Nephron (organoid): ENCODE data around the gene GP1BA.

Experiments used
- H3K27ac Mint-ChIP-seq, 3 experiments: 2 replicates each; pipeline ENCODE4 v1.8.0; 2020; ENCODE audit warnings: mixed read lengths in 3 of 3, mild to moderate bottlenecking in 2 of 3, moderate library complexity in 1 of 3
- H3K27me3 Mint-ChIP-seq: 2 replicates; pipeline ENCODE4 v1.8.0; 2021; ENCODE audit warnings: low read depth, mild to moderate bottlenecking, moderate library complexity, mixed read lengths
- H3K36me3 Mint-ChIP-seq: 2 replicates; pipeline ENCODE4 v1.8.0; 2020; ENCODE audit warnings: low read depth, mixed read lengths
- H3K4me1 Mint-ChIP-seq: 2 replicates; pipeline ENCODE4 v1.8.0; 2020; ENCODE audit warnings: mixed read lengths
- H3K4me3 Mint-ChIP-seq, 3 experiments: 2 replicates each; pipeline ENCODE4 v1.8.0; 2020; ENCODE audit warnings: mild to moderate bottlenecking in 3 of 3, mixed read lengths in 3 of 3, moderate library complexity in 2 of 3
- H3K9me3 Mint-ChIP-seq: 2 replicates; pipeline ENCODE4 v1.8.0; 2020; ENCODE audit warnings: mixed read lengths
- TF ChIP-seq, protein P1 (sequence below), 3 experiments: fragments of 200-600 bp; sonication (generic); IDR thresholded peaks; one replicate each; pipeline ENCODE4 v1.5.0; 2021; ENCODE audit warnings: antibody characterized with exemption in 3 of 3; ENCODE audit not compliant: unreplicated experiment in 3 of 3

GP1BA gene

DNA sequence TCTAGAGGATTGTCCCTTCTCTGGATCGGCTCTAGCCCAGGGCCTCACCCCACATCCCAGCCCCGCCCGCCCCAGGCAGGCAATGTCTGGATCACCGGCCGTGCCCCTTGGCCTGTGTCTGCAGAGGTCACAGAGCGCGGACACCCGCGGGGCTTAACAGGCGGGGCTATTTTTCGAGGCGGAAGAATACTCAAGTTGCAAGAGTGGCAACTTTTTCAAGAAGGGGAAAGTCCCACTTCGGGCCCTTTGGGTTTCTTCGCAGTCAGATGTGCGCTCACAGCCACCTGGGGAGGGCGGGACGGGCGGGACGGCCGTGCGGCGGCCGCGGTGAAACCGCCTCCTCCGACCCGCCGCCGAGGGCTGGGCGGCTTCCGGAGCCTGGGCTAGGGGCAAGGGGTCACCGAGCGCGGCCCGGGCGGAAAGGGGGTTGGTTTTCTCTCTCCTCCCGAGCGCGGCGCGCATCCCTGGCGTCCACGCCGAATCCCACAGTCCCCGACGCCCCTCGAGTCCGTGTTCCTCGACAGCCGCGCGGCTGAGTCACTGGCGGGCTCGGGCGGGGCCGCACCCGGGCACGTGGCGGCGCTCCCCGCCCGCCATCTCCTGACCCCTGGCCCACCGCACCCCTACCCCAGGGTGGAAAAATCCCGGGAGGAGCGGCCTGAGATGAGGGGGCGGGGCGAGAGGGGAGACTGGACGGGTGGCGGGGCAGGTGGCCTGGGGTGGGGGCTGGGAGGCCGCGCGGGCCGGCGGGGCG lies 17.4 kb downstream of the GP1BA start:
- TF ChIP-seq, protein P1, sequence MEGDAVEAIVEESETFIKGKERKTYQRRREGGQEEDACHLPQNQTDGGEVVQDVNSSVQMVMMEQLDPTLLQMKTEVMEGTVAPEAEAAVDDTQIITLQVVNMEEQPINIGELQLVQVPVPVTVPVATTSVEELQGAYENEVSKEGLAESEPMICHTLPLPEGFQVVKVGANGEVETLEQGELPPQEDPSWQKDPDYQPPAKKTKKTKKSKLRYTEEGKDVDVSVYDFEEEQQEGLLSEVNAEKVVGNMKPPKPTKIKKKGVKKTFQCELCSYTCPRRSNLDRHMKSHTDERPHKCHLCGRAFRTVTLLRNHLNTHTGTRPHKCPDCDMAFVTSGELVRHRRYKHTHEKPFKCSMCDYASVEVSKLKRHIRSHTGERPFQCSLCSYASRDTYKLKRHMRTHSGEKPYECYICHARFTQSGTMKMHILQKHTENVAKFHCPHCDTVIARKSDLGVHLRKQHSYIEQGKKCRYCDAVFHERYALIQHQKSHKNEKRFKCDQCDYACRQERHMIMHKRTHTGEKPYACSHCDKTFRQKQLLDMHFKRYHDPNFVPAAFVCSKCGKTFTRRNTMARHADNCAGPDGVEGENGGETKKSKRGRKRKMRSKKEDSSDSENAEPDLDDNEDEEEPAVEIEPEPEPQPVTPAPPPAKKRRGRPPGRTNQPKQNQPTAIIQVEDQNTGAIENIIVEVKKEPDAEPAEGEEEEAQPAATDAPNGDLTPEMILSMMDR (IDR thresholded peaks at IDR 0.05; ENCODE audit: unreplicated experiment in 3 of 3): no peak
- Mint-ChIP-seq H3K9me3 (no peaks in the 10 kb centered on the region), H3K27me3 (no peaks in the 10 kb centered on the region), H3K4me3 (peak overlapping the region; percentile 85 to 96 (median 85)), H3K27ac (peak overlapping the region; percentile 98 to 99 (median 99)), H3K4me1 (peaks cover 47% of the 10 kb centered on the region), H3K36me3 (peaks cover 22% of the 10 kb centered on the region)

DNA sequence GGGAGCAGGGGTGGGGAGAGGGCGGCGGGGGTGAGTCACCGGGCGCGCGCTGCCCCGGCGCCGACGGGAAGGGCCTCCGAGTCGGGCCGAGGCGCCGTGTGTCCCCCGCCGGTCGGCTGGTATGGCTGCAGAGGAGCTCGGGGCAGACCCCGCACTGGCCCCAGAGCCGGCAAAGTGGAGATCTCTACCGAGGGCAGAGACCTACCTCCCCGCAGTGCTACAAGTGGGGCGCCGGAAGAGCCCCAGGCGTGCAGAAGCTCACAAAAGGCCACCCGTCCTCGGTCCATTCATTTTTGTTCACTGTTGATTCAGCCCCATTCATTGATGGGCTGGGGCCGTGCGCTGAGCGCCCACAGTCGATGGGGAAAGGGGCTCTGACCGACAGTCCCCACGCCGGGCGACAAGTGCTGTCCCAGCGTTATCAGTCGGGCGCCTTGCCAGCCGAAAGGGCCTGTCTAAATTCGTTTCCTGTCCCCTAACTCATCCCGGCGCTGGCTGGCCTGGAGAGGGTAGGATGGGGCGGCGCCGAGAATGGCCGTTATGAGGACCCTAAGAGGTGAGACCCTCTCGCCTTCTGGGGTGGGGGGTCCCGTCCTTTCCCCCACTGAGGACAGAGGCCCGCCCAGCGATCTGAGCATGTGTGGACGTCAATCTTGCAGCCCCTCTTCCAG lies 18.1 kb downstream of the GP1BA start:
- TF ChIP-seq, protein P1 (IDR thresholded peaks at IDR 0.05; ENCODE audit: unreplicated experiment in 3 of 3): no peak
- Mint-ChIP-seq H3K27ac (peak overlapping the region; percentile 88 to 98 (median 98)), H3K9me3 (no peaks in the 10 kb centered on the region), H3K27me3 (no peaks in the 10 kb centered on the region), H3K4me1 (peaks cover 43% of the 10 kb centered on the region), H3K36me3 (peaks cover 15% of the 10 kb centered on the region), H3K4me3 (peak overlapping the region; percentile 83 to 89 (median 84))

GRCh38 chr17:4950746-4951204 lies 18.7 kb downstream of the GP1BA start, which contains the start of gene ENO3:
ENO3 (plus strand) TSS chr17:4951119; CDS start chr17:4951830, 711 bp downstream.
- peaks cover 40% of the 10 kb centered on the region for H3K4me1 Mint-ChIP-seq
- H3K4me3 Mint-ChIP-seq: peak within 1 kb of the TSS; percentile 83 to 89 (median 84)
- H3K27me3 Mint-ChIP-seq: no peaks in the 10 kb centered on the region
- H3K36me3 Mint-ChIP-seq: peaks cover 11% of the 10 kb centered on the region
- TF ChIP-seq, protein P1 (IDR thresholded peaks at IDR 0.05; ENCODE audit: unreplicated experiment in 3 of 3): no peak
- H3K27ac Mint-ChIP-seq: peak within 1 kb of the TSS; percentile 88 to 98 (median 98)
- no peaks in the 10 kb centered on the region for H3K9me3 Mint-ChIP-seq

GRCh38 chr17:4951486-4951885 lies 19.4 kb downstream of the GP1BA start:
- peak overlapping the region; percentile 88 to 98 (median 98) for H3K27ac Mint-ChIP-seq
- H3K4me3 Mint-ChIP-seq: peak overlapping the region; percentile 83 to 89 (median 84)
- H3K9me3 Mint-ChIP-seq: no peaks in the 10 kb centered on the region
- TF ChIP-seq, protein P1 (IDR thresholded peaks at IDR 0.05; ENCODE audit: unreplicated experiment in 3 of 3): no peak
- H3K36me3 Mint-ChIP-seq: peaks cover 14% of the 10 kb centered on the region
- H3K27me3 Mint-ChIP-seq: no peaks in the 10 kb centered on the region
- H3K4me1 Mint-ChIP-seq: peaks cover 43% of the 10 kb centered on the region

- Mint-ChIP-seq H3K27ac (peak overlapping the region; percentile 75 to 83 (median 80)), H3K36me3 (peaks cover 15% of the 10 kb centered on the region), H3K4me1 (peaks cover 38% of the 10 kb centered on the region), H3K4me3 (peak overlapping the region; percentile 39 to 89 (median 84)), H3K27me3 (no peaks in the 10 kb centered on the region), H3K9me3 (no peaks in the 10 kb centered on the region)
- TF ChIP-seq, protein P1 (IDR thresholded peaks at IDR 0.05; ENCODE audit: unreplicated experiment in 3 of 3): no peak
Measured at GRCh38 chr17:4953451-4953961, 21.4 kb downstream of the GP1BA start.
